NCI-H128 (cell line): Measurements from ENCODE around the gene MPL.

ENCODE experiments used
- DNase-seq: peaks from one replicate; lab custom pipeline; 2025; ENCODE audit not compliant: unreplicated experiment; lab: John Stamatoyannopoulos, UW

The MPL gene

GRCh38 chr1:43321331-43321891 is 16.2 kb upstream of the MPL start:
- no peak for DNase-seq

- DNase-seq, result no peak
Measured at GRCh38 chr1:43322506-43322905, 15.1 kb upstream of the MPL start.

- no peak for DNase-seq
Measured at GRCh38 chr1:43324810-43325209, 12.8 kb upstream of the MPL start.

GRCh38 chr1:43325381-43325780 is 12.2 kb upstream of the MPL start:
- DNase-seq, result no peak

GRCh38 chr1:43327549-43328292 is 9.9 kb upstream of the MPL start:
- DNase-seq, result no peak

GRCh38 chr1:43329995-43330751 is 7.4 kb upstream of the MPL start:
- no peak for DNase-seq

- DNase-seq, result no peak
Measured at GRCh38 chr1:43331688-43332087, 5.9 kb upstream of the MPL start.

GRCh38 chr1:43334453-43335205 is 3.0 kb upstream of the MPL start:
- no peak for DNase-seq

GRCh38 chr1:43338001-43338400 is 383 bp downstream of the MPL start:
- no peak for DNase-seq

- no peak for DNase-seq
Measured at GRCh38 chr1:43339584-43340232, 2.1 kb downstream of the MPL start.

GRCh38 chr1:43340559-43340958 is 2.9 kb downstream of the MPL start:
- DNase-seq, result no peak

- DNase-seq, result no peak
Measured at GRCh38 chr1:43344267-43344850, 6.7 kb downstream of the MPL start.

GRCh38 chr1:43345120-43345519 is 7.5 kb downstream of the MPL start:
- DNase-seq, result no peak

- DNase-seq, result no peak
Measured at GRCh38 chr1:43346636-43347035, 9.0 kb downstream of the MPL start.

- no peak for DNase-seq
Measured at GRCh38 chr1:43348343-43348808, 10.8 kb downstream of the MPL start.

GRCh38 chr1:43348809-43349593 is 11.4 kb downstream of the MPL start:
- DNase-seq, result peak; percentile 94

GRCh38 chr1:43349594-43350306 is 12.1 kb downstream of the MPL start:
- DNase-seq, result no peak

- DNase-seq, result no peak
Measured at GRCh38 chr1:43350976-43351375, 13.4 kb downstream of the MPL start.
